Loucy (cell line): ENCODE measurements around the gene CENPI.

Experiments
- CTCF ChIP-seq: fragments of 200-600 bp; sonication (generic); conservative IDR thresholded peaks from 2 replicates; pipeline ENCODE4 v1.5.1; 2014; ENCODE audit warnings: mild to moderate bottlenecking, antibody characterized with exemption, low read length
- EZH2phosphoT487 ChIP-seq: fragments of 200-600 bp; IDR thresholded peaks from 2 replicates; pipeline ENCODE4 v1.6.1; 2018; ENCODE audit warnings: antibody characterized with exemption, mild to moderate bottlenecking, moderate library complexity, borderline replicate concordance

- TF ChIP-seq CTCF (no peak), EZH2phosphoT487 (no peak)
Observed at GRCh38 chrX:101062176-101062575, 35.8 kb upstream of the CENPI start.
